Activated CD8-positive, alpha-beta memory T cell treated with anti-CD3 and anti-CD28 coated beads for 1 hour (primary cell): Measurements from ENCODE around the gene PCDHGA2.
"Not testable (repeated sequence)": the region's sequence is repeated elsewhere in the genome, so short reads cannot be mapped to it uniquely, and the experiment has no call there.

Source experiments
- DNase-seq, 2 donors: peaks; one replicate each; pipeline ENCODE4 v3.0.0-alpha.2; 2020; ENCODE audit warnings: low read depth in 1 of 2; ENCODE audit errors: extremely low read depth in 1 of 2

The PCDHGA2 gene

DNA sequence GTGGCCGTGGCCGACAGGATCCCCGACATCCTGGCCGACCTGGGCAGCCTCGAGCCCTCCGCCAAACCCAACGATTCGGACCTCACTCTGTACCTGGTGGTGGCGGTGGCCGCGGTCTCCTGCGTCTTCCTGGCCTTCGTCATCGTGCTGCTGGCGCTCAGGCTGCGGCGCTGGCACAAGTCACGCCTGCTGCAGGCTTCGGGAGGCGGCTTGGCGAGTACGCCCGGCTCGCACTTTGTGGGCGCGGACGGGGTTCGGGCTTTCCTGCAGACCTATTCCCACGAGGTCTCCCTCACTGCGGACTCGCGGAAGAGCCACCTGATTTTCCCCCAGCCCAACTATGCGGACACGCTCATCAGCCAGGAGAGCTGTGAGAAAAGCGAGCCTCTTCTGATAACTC lies 7.5 kb downstream of the PCDHGA2 start:
- DNase-seq: not testable (repeated sequence)

DNA sequence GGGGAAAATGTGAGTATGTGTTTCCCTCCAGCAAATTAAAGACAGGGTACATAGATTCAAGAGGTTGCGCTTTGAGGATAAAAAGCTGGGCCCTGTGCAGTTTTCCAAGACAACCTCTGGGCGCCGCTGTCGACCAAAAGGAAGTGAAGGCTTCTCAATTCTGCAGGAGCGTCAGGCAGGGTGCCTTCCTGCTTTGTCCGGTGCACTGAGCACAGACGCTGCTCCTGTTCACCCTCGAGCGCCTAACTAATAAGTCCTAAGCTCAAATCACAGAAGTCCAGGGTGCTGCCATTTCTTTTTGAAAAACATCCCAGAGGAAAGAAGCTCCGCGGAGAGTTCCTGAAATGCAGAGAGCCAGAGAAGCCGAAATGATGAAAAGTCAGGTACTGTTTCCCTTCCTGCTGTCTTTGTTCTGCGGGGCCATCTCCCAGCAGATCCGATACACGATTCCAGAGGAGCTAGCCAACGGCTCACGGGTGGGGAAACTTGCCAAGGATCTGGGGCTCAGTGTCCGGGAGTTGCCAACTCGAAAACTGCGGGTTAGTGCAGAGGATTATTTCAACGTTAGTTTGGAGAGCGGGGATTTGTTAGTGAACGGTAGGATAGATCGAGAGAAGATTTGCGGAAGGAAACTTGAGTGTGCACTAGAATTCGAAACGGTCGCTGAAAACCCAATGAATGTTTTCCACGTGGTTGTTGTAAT lies 11.5 kb downstream of the PCDHGA2 start, which contains the start of gene PCDHGB1:
TSS of gene PCDHGB1 (plus strand) at position 183 of the 703 bp plus-strand sequence. CDS start at position 345, 162 bp downstream.
- DNase-seq: no peak

DNA sequence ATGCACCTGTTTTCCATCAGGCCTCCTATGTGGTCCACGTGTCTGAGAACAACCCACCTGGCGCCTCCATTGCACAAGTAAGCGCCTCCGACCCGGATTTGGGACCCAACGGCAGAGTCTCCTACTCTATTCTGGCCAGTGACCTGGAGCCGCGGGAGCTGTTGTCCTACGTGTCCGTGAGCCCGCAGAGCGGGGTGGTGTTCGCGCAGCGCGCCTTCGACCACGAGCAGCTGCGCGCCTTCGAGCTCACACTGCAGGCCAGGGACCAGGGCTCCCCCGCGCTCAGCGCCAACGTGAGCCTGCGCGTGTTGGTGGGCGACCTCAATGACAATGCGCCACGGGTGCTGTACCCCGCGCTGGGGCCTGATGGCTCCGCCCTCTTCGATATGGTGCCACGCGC lies 13.0 kb downstream of the PCDHGA2 start:
- DNase-seq: no peak

DNA sequence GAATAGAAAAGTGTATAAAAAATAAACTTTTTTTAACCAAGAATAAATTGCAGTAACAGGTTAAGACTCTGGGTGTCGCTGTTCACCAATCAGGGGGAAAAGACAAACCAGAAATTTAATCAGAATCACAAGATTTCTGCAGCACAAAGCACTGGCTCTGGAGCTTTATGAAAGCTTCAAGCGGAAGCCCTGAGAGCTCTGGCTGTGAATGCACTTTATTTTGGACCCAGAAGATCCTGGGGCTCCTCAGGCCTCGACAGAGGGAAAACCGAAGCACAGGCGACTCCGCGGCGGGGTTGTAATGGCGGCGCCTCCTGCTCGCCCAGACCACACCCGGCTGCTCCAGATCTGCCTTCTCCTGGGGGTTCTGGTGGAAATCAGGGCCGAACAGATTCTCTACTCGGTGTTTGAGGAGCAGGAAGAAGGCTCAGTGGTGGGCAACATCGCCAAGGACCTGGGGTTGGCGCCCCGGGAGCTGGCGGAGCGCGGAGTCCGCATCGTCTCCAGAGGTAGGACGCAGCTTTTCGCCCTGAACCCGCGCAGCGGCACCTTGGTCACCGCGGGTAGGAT lies 16.4 kb downstream of the PCDHGA2 start, which contains the start of gene PCDHGA4:
TSS of gene PCDHGA4 (plus strand) at position 122 of the 570 bp plus-strand sequence. CDS start at position 209, 87 bp downstream.
- DNase-seq: no peak

DNA sequence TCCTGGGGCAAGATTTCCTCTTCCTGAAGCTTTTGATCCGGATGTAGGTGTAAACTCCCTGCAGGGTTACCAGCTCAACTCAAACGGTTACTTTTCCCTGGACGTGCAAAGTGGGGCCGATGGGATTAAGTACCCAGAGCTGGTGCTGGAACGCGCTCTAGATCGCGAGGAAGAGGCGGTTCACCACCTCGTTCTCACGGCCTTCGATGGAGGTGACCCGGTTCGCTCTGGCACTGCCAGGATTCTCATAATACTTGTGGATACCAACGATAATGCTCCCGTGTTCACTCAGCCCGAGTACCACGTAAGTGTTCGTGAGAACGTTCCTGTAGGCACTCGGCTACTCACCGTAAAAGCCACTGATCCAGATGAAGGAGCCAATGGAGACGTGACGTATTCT lies 17.1 kb downstream of the PCDHGA2 start:
- DNase-seq: no peak

DNA sequence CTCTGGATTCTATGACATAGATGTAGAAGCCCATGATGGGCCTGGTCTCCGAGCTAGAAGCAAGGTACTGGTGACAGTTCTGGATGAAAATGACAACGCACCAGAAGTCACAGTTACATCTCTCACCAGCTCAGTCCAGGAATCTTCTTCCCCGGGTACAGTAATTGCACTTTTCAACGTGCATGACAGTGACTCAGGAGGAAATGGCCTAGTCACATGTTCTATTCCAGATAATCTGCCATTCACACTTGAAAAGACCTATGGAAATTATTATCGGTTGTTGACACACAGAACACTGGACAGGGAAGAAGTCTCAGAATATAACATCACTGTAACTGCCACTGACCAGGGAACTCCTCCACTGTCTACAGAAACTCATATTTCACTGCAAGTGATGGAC lies 17.6 kb downstream of the PCDHGA2 start:
- DNase-seq: no peak

DNA sequence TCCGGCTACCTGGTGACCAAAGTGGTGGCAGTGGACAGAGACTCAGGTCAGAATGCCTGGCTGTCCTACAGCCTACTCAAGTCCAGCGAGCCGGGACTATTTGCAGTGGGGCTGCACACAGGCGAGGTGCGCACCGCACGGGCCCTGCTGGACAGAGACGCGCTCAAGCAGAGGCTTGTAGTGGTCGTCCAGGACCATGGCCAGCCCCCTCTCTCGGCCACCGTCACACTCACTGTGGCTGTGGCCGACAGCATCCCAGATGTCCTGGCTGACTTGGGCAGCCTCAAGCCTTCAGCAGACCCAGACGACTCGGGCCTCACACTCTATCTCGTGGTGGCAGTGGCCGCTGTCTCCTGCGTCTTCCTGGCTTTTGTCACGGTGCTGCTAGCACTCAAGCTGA lies 18.4 kb downstream of the PCDHGA2 start:
- DNase-seq: no peak

DNA sequence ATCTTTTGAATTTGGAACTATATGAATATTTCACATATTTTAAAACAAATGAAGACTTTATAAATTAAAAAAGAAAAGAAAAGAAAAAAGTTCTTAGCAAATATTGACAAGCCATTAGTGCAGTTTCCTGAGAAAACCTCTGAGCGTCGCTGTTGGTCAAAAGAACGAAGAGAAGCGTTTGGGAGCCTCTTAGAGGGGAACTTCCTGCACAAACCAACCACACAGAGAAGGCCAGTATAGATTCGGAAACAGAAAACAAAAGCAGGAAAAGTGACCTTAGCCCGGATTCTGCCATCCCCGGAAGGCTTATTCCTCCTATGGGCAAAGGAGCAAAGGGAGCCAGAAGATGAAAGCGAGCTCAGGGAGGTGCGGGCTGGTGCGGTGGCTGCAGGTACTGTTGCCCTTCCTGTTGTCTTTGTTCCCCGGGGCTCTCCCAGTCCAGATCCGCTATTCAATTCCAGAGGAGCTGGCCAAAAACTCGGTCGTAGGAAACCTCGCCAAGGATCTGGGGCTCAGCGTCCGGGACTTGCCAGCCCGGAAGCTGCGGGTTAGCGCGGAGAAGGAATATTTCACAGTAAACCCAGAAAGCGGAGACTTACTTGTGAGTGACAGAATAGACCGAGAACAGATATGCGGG lies 21.3 kb downstream of the PCDHGA2 start, which contains the start of gene PCDHGB2:
TSS of gene PCDHGB2 (plus strand) at position 205 of the 637 bp plus-strand sequence. CDS start at position 347, 142 bp downstream.
- no peak for DNase-seq

DNA sequence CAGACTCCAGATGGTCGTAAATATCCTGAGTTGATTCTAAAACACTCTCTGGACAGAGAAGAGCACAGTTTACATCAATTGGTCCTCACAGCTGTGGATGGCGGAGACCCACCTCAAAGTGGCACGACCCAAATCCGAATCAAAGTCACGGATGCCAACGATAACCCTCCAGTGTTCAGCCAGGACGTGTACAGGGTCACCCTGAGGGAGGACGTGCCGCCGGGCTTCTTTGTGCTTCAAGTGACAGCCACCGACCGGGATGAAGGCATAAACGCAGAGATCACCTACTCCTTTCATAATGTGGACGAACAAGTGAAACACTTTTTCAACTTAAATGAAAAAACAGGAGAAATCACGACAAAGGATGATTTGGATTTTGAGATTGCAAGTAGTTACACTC lies 22.1 kb downstream of the PCDHGA2 start:
- DNase-seq: no peak

DNA sequence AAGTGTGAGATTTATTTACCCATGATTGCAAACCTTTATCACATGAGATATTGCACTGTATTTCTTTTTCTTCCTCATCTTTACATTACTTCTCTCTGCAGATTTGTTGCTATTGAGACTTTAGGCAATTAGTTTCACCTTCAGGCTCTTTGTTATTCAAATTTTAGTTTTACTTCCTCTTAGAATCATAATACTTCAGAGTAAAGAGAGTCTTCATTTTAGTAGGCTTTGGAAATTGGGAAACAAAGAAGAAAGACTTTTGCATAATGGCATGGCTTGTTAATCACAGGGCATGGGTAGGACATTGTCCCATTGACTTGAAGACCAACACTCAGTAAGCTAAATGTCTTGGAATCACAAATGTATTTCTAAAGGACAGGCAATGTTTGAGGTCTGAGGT lies 24.2 kb downstream of the PCDHGA2 start:
- DNase-seq: no peak

DNA sequence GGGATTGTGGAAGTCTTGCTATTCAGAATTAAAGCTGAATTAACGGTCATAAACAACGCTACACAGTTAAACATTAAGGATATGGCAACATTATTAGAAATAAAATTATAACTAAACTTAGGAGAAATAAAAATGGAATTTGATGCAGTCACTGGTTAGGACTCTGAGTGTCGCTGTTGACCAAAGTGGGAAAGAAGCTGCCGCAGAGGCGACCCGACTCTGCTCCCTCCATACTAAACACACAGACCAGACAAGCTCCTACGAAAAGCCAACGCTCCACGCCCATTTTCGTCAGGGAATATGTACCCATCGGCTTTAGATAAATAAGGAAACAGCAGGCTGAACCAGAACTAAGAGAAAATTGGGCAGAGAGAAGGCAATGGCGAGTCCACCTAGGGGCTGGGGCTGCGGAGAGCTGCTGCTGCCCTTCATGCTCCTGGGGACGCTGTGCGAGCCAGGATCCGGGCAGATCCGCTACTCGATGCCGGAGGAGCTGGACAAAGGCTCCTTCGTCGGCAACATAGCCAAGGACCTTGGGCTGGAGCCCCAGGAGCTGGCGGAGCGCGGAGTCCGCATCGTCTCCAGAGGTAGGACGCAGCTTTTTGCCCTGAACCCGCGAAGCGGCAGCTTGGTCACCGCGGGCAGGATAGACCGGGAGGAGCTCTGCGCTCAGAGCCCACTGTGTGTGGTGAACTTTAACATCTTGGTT lies 25.5 kb downstream of the PCDHGA2 start, which contains the start of gene PCDHGA5:
TSS of gene PCDHGA5 (plus strand) at position 211 of the 709 bp plus-strand sequence. CDS start at position 380, 169 bp downstream.
- no peak for DNase-seq

DNA sequence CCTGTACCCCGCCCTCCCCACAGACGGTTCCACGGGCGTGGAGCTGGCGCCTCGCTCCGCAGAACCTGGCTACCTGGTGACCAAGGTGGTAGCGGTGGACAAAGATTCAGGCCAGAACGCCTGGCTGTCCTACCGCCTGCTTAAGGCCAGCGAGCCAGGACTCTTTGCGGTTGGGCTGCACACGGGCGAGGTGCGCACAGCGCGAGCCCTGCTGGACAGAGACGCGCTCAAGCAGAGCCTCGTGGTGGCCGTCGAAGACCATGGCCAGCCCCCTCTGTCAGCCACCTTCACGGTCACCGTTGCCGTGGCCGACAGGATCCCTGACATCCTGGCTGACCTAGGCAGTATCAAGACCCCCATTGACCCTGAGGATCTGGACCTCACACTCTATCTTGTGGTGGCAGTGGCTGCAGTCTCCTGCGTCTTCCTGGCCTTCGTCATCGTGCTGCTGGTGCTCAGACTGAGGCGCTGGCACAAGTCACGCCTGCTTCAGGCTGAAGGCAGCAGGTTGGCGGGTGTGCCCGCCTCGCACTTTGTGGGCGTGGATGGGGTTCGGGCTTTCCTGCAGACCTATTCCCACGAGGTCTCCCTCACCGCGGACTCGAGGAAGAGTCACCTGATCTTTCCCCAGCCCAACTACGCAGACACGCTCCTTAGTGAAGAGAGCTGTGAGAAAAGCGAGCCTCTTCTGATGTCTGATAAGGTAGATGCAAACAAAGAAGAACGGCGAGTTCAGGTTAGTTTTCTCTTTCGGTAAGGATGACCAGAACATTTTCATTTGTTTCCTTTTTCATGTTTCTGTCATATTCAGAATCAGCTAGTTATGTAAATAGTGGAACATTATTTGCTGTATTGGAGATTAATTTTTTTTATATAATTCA lies 27.7 kb downstream of the PCDHGA2 start:
- DNase-seq: no peak

DNA sequence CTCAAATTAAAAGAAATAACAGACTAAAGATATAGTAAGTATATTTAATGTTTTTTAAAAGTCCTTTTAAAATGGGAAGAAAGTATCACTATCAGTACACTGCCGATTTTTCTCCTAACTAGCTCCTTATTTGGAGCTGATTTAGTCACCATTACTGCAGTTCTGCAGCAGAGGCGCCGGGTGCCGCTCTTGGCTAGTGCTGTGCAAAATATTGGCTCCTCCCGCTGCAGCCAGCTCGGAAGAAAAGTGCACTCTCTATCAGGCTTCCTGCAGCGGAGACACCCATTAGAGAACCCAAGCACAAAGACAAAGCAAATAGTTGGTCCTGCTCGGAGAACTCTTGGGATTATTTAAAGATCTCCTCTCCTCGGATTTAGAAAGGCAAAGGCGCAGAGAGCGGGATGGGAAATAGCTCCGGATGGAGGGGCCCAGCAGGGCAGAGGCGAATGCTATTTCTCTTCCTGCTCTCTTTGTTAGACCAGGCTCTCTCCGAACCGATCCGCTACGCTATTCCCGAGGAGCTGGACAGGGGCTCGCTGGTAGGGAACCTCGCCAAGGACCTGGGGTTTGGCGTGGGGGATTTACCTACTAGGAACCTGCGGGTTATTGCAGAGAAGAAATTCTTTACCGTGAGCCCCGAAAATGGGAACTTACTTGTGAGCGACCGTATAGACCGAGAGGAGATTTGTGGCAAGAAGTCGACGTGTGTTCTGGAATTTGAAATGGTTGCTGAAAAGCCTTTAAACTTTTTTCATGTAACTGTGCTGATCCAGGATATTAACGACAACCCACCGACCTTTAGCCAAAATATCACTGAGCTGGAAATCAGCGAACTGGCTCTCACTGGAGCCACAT lies 31.7 kb downstream of the PCDHGA2 start, which contains the start of gene PCDHGB3:
TSS of gene PCDHGB3 (plus strand) at position 249 of the 855 bp plus-strand sequence. CDS start at position 402, 153 bp downstream.
- no peak for DNase-seq

DNA sequence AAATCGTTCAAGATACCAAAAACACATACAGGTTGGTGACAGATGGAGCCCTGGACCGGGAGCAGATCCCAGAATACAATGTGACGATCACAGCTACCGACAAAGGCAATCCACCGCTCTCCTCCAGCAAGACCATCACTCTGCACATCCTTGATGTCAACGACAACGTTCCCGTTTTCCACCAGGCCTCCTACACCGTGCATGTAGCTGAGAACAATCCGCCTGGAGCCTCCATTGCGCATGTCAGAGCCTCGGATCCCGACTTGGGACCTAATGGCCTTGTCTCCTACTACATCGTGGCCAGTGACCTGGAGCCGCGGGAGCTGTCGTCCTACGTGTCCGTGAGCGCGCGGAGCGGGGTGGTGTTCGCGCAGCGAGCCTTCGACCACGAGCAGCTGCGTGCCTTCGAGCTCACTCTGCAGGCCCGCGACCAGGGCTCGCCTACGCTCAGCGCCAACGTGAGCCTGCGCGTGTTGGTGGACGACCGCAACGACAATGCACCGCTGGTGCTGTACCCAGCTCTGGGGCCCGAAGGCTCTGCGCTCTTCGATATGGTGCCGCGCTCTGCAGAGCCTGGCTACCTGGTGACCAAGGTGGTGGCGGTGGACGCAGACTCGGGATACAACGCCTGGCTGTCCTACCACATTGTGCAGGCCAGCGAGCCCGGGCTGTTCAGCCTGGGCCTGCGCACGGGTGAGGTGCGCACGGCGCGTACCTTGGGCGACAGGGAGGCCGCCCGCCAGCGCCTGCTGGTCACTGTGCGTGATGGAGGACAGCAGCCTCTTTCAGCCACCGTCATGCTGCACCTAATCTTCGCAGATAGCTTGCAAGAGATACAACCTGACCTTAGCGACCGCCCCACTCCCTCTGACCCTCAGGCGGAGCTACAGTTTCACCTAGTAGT lies 33.3 kb downstream of the PCDHGA2 start:
- DNase-seq: no peak

DNA sequence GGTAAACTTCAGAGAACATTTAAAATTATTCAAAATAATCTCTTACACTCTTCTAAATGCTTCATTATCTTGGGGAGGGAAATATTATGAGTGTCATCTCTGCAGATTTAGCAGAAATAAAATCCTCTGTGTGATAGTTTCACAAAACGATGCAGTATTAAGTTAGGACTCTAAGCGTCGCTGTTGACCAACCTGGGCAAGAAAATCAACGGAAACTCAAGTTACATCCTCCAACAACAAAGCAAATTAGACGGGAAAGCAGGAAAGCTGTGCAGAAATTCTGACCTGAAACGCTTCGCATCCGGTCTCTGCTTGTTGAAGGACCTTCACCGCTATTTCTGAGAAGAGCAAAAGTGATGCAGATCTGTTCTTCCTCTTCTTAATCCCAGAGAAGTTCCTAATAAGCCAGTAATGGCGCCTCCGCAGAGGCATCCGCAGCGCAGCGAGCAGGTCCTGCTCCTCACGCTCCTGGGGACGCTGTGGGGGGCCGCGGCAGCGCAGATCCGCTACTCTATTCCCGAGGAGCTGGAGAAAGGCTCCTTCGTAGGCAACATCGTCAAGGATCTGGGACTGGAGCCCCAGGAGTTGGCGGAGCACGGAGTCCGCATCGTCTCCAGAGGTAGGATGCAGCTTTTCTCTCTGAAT lies 35.2 kb downstream of the PCDHGA2 start, which contains the start of gene PCDHGA6:
TSS of gene PCDHGA6 (plus strand) at position 219 of the 645 bp plus-strand sequence. CDS start at position 412, 193 bp downstream.
- no peak for DNase-seq

DNA sequence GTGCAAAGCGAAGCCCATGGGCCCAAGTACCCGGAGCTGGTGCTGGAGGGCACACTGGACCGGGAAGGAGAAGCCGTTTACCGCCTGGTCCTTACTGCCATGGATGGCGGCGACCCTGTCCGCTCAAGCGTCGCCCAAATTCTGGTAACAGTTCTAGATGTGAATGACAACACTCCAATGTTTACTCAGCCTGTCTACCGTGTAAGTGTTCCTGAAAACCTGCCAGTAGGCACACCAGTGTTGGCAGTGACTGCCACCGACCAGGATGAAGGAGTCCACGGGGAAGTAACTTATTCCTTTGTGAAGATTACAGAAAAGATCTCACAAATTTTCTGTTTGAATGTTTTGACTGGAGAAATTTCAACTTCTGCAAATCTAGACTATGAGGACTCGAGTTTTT lies 36.1 kb downstream of the PCDHGA2 start:
- DNase-seq: no peak

DNA sequence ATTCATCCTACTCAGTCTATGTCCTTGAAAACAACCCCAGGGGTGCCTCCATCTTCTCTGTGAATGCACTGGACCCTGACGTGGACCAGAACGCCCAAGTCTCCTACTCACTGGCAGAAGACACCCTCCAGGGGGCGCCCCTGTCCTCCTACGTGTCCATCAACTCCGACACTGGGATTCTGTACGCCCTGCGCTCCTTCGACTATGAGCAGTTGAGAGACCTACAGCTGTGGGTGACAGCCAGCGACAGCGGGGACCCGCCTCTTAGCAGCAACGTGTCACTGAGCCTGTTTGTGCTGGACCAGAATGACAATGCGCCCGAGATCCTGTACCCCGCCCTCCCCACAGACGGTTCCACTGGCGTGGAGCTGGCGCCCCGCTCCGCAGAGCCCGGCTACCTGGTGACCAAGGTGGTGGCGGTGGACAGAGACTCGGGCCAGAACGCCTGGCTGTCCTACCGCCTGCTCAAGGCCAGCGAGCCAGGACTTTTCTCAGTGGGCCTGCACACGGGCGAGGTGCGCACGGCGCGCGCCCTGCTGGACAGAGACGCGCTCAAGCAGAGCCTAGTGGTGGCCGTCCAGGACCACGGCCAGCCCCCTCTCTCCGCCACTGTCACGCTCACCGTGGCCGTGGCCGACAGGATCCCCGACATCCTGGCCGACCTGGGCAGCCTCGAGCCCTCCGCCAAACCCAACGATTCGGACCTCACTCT lies 37.0 kb downstream of the PCDHGA2 start:
- not testable (repeated sequence) for DNase-seq
